ENCODE data around the gene NEK2.

GRCh38 chr1:211685823-211686222 is 10.4 kb upstream of the NEK2 start:
- no peak for TF ChIP-seq CTCF (IDR thresholded peaks at IDR 0.05)
- no peak for TF ChIP-seq EZH2 (IDR thresholded peaks at IDR 0.05; ENCODE audit: borderline replicate concordance, insufficient read depth, low read depth, low read length, poor library complexity, severe bottlenecking)

Data from B cell (primary cell).